Posterior vena cava (tissue), 2 donors: ENCODE results near the gene NPHP1. TPM values are rescaled to one million over a fixed set of nuclear protein-coding genes. Genes with fewer than 3 reads are reported as not detected.
"Not testable (repeated sequence)": the region's sequence is repeated elsewhere in the genome, so short reads cannot be mapped to it uniquely, and the experiment has no call there.

Source experiments
- DNase-seq: peaks from one replicate; pipeline ENCODE4 v3.0.0-alpha.2; 2020; ENCODE audit warnings: low spot score
- intact Hi-C, 2 donors: fragments of 100-400 bp; cut with DNase I; formaldehyde crosslinking; loops; one replicate each; pipeline versions ENCODE4 v1.14.1 to v1.14.2; 2022 to 2023
- long read RNA-seq, 2 donors: library from polyadenylated mRNA; unstranded; transcript quantifications; one replicate each; pipeline ENCODE4 v2.0.0, GENCODE V29; 2020 to 2021
- total RNA-seq, 2 donors: library from RNA; stranded (reverse); fragmentation: NEBNext Ultra II Directional; extraction: Animal tissue kit (Norgen Biotek cat#: 25700); gene quantifications; one replicate each; pipeline ENCODE4 v1.2.1, GENCODE V29; 2021
- donor health status: DM: yes; HTN: yes; CAD: no.
- donor health status: DM: yes; HTN: yes; CAD: no.

The NPHP1 gene
- 1 to 10 TPM; 7.9 to 8.4 TPM for total RNA-seq
- long read RNA-seq, donor 1, partial matches to known transcripts: 0 of 1 reads
- long read RNA-seq, donor 1, other reads (novel, unspliced or antisense): 0 of 1 reads
- long read RNA-seq, donor 2, partial matches to known transcripts: 3 of 15 reads
- long read RNA-seq, donor 2, other reads (novel, unspliced or antisense): 8 of 15 reads

DNA sequence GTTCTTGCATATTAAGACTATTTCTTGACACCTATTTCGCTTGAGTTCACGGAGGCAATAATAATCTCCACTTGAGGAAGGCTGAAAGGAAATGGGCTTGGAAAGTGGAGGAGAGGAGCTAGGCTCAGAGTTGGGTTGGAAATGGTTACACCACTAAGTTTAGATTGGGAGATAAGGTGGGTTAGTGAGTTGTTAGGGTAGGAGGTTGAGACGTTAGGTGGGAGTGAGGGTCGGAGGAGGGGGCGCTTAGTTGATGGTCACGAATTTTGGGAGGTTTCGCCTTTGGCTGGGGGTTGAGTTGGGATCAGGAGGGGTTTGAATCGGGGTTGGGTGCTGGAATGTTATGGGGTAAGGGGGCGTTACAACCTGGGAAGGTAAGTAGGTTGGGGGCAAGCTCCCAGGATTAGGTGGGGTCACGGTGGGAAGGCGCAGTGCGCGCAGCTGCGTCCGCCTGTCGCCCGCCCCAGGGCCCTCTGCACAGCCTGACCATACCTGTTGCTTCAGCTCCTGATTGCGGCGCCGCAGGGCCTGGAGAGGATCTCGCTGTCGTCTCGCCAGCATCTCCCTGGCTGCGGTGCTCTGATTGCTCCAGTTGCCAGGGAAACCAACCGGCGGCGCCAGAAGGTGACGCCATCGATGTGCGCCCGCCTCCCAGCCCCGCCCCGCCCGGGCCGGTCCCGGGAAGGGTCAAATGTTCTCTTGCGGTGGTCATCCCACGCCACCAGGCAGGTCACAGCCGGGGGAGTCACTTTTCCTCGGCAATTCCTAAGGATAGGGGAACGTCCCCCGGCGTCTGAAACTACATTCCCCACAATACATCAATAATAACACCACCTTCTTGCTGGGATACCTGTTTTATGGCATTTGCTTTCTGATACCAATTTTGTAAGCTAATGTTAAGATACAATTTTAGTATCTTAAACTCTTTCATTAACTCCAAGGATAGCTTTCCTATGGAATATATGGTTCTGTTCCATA, at the start of gene NPHP1:
NPHP1 (minus strand) TSS at position 606 of the 978 bp plus-strand sequence; CDS start at position 561, 45 bp downstream.
- intact Hi-C loops: no loop called here
- DNase-seq: peak; percentile 96

DNA sequence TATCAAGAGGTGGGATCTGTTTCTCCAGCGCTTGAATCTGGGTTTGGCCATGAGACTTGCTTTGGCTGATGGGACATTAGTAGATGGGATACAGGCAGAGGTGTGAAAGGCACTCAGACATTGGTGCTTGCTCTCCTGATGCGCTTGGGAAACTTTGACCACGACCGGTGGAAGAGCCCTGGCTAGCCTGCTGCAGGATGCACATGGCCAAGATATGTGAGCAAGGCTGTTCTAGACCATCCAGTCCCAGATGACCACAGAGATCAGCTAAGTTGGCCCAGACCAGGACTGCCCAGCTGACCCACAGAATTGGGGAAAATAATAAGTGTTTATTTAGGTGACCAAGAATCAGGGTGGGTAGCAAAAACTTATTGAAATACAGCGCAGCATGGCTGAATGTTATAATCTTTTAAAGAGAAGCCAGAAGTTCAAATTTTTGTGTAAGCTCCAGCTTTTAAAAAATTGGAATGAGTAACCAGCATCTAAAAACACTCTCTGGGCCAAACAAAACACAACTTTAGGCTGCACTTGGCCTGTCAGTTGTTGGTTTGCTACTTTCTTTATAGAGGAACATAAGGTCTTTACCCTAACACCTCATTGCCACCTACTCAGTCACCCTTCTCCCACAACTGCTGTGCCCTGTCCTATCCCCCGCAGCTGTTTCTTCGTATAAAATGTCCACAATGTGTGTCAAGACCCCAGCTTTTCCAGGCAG, 43.4 kb upstream of the NPHP1 start:
- peak; percentile 71 for DNase-seq
- intact Hi-C loops: not testable (repeated sequence)

DNA sequence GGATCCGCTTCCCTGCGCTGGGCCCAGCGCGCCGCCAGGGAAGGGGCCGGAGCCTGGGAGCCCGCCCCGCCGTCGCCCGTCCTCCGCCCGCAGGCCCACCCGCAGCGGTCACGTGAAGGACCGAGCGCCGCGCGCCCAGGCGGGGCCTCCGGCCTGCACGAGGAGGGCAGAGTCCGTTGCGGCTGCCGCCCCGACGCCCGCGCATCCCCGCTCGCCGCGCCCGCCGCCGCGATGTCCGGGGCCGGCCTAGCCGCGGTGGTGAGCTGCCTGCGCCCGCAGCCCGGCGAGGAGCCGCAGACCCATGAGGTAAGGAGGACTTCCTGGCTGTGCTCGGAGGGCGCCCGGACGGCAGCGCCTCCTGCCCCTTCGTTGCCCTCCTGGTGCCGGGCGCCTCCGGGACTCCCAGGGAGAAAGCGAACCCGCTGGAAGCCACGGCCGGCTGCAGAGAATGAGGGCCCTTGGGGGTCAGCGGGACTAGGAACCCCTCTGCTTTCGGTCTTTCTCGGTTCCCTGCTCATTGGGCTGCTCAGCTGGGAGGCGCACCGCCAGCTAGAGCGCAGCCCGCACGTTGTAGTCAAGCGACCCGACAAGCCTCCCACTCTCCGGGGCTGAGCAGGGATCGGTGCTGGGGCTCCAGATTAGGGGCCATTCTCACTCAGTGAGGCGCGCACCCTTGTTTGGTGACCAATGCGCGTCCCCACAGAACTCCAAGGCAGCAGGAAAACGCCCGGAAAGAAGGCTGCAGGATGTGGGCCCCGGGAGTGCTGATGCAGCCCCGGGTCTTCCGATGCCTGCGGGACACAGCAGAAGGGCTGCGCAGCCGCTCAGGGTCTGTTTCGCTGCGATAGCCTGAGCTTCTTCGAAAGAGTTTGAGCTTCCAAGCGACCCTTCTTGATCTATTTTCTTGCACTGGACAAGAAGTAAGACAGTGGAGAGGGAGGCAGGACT, 40.9 kb upstream of the NPHP1 start:
- intact Hi-C loops, DNase-seq: not testable (repeated sequence)

DNA sequence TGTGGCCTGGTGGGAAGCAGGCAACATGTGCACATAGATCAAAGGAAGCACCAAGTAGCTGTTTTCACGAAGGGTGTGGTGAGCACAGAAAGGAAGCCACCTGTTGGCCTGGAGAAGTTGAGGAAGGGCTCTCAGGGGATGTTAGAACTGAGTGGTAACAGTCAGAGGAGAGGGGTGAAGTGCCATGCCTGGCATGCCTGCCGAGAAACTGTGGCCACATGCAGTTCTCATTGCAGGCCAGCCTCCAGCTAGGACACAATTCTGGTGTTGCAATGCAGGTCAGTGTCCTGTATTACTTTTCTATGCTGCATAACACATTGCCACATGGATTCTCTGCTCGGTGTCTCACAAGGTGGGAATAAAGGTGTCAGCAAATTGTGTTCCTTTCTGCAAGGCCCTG, 38.5 kb upstream of the NPHP1 start:
- intact Hi-C loops, DNase-seq: not testable (repeated sequence)

DNA sequence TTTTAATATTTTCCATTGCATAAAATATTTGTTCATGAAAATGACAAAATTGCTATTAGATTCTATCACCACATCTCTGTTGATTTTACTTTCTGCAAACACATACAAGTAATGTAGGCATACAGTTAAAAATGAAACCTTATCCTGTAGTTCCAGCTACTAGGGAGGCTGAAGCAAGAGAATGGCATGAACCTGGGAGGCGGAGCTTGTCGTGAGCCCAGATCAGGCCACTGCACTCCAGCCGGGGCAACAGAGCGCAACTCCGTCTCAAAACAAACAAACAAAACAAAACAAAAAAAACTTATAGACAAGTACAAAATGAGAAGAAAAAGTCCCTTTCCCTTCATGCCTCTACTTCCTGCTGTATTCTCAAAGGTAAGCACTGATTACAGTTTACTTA, 29.7 kb upstream of the NPHP1 start:
- intact Hi-C loops: not testable (repeated sequence)

DNA sequence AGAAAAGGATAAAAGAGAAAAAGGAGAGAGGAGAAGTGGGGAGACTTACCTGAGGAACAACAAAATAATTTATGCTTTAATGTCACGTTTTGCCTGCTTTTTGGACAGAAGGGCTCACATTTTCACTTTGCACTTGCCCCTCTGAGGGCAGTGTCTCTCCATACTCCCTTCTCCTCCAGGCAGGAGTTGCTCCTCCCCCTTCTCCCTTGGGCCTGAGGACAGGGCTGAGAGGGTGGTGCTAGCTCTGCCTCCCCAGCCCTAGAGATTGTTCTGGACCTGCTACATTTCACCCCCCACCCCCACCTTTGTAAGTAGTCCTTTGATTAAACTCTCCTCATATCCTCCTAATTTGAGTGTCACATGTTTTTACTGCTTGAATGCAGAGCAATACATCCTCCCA, 25.1 kb upstream of the NPHP1 start:
- intact Hi-C loops, DNase-seq: not testable (repeated sequence)

More for the DNA sequence above, 29.7 kb upstream of the NPHP1 start:
- DNase-seq: not testable (repeated sequence)

DNA sequence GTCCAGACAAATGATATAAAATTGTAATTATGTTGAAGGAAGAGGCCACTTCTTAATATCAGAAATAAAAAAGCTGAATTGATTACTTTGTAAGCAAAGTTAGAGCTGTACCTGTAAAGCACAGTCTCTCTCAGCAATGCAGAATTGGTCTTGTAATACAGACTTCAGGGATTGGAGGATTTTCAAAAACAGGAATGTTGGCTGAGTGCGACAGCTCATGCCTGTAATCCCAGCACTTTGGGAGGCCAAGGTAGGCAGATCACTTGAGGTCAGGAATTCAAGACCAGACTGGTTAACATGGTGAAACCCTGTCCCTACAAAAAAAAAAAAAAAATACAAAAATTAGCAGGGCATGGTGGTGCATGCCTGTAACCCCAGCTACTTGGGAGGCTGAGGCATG, 17.8 kb upstream of the NPHP1 start:
- intact Hi-C loops, DNase-seq: not testable (repeated sequence)

DNA sequence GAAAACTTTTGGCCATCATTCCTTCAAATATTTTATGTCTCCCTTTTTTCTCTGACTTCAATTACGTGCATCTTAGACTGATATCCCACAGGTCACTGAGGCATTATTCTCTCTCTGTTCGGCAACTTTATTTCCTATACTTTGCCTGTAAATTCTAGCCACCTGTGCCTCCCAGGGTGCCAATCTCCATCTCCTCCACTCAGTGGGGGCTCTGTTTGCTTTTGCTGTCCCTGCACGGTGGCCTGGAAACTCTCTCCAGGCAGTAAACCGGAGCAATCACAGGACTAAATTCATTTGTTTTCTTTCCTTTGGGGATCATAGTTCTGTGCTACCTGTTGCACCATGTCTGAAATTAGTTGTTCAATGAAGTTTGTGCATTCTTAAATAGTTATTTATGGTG, 17.1 kb upstream of the NPHP1 start:
- intact Hi-C loops: no loop called here
- DNase-seq: no peak

DNA sequence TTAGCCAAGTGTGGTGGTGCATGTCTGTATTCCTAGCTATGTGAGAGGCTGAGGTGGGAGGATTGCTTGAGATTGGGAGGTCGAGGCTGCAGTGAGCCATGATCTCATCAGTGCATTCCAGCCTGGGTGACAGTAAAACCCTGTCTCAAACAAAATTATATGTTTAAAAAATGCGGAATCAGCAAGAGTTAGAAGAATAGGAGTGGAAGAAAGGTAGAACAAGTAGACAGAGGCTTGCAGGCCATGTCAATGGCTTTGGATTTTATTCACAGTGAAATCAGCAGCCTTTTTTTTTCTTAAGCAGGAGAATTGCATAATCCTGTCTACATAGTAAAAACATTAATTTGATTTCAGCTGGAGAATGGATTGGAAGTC, 15.4 kb upstream of the NPHP1 start:
- no peak for DNase-seq
- intact Hi-C loops: no loop called here

DNA sequence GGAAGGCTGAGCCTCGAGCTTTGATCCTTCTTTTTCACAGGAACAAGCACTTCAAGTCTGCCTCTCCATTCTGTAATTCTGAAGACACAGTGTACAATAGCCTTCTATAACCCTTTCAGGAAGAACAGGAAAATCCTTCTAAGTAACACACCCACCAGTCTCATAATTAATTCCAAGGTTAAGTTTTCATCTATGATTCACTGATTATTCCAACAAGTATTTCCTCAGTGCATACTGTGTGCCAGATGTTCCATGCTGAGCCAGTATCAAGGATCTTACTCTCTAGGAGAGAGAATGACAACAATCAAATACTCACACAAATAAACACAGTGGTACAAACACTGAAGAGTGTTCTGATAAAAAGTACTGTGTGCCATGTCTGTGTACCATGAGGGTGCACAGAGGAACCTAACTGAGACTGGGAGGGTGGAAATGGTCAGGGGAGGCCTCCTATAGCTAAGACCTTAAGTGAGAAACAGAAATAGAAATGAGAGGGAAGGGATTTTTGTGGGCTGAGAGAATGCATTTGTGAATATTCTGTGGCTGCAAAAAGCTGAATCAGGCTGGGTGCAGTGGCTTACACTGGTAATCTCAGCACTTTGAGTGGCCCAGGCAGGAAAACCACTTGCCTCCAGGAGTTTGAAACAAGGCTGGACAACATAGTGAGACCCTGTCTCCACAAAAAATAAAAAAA, 14.8 kb upstream of the NPHP1 start:
- DNase-seq: no peak

DNA sequence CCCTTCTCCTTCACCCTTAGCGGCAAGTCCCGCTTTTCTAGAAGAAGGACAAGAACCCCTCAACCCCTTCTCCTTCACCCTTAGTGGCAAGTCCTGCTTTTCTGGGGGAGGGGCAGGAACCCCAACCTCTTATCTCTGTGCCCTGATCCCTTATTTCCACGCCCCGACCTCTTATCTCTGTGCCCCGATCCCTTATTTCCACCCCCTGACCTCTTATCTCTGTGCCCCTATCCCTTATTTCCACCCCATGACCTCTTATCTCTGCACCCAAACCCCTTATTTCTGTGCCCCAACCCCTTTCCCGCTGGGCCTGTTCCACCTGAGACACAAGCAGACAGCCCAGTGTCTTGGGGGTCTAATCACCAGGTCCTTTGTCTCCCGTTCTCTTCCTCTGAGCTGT, 14.1 kb upstream of the NPHP1 start:
- intact Hi-C loops, DNase-seq: not testable (repeated sequence)

More for the DNA sequence above, 14.8 kb upstream of the NPHP1 start:
- intact Hi-C loops: no loop called here

DNA sequence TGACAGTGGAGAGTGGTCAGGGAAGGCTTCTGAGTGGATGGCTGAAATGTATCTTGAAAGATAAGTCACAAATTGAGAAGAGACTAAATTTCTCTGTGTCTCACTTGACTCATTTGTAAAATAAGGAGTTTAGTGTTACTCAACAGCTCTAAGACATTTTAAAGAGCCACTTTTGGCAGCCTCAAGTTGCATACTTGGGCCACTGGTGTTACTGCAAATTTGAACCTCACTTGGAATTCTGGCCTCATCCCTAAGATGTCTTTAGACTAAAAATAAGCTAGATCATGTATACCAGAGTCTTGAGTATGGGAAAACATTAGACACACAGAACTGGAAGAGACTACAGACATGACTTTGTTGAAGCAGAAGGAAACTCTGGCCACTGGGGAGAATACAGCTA, 12.0 kb upstream of the NPHP1 start:
- intact Hi-C loops: no loop called here

DNA sequence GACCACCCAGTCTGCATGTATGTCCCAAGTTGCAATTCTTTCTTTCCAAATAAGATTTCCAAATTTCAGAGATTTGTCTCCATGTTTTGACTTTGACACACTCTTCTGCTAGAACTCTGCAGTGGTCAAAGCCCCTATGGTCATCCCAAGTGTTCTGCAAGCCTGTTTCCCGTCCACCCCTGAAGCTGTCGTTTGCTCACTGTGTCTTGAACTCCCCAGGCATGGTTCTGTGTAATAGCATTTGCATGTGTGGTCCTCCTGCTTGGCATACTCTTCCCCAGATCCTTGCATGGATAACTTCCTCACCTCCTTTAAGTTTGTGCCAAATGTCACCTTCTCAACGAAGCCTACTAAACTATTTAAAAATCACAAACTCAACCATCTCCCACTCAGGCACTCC, 11.4 kb upstream of the NPHP1 start:
- intact Hi-C loops: no loop called here
- no peak for DNase-seq

More for the DNA sequence above, 12.0 kb upstream of the NPHP1 start:
- DNase-seq: no peak

DNA sequence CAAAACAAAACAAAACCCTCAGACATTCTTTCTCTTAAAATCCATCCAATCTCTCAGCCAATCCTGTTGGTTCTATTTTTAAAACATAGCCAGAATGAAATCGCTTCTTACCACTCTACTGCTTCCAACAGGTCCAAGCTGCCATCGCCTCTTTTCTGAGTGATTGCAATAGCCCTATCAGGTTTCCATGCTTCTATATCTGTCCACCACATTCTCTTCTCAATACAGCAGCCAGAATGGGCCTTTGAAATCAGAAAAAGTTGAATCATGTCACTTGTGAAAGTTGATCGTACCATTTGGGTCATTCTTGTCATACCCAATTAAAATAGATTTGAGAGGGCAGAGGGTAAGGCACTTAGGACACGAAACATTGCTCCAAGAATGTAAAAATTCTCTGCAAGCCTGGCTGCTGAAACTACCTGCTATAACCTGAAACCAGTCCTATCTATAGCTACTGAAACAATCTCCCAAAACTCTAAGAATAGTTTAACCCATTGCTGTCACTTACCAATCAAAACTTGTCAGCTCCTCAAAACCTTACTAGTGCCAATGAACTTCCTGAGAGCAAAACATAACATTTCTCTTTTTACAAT, 10.8 kb upstream of the NPHP1 start:
- intact Hi-C loops: no loop called here
- DNase-seq: no peak

DNA sequence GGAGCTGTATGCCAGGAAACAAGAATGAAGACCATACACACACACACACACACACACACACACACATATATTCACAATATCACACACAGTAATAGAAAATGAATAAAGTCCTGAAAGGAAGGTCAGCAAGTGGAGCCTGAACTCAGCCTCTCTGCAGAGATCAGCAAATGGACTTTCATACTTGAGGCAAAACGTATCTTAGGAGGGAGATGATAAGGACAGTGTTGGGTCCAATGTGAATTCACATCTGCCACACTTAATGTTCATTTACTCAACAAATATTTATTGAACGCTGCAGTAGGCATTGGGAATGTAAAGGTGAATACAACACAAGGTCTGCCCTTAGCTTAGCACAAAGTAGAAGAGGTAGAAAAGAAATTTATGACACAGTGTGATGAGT, 10.3 kb upstream of the NPHP1 start:
- intact Hi-C loops: no loop called here
- DNase-seq: no peak

DNA sequence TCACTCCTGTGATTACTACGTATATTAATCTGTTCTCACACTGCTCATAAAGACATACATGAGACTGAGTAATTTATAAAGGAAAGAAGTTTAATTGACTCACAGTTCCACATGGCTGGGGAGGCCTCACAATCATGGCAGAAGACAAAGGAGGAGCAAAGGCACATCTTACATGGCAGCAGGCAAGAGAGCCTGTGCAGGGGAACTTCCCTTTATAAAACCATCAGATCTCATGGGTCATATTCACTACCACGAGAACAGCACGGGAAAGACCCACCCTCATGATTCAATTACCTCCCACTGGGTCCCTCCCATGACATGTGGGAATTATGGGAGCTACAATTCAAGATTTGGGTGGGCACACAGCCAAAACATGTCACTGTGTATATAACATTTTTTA, 8.7 kb upstream of the NPHP1 start:
- intact Hi-C loops, DNase-seq: not testable (repeated sequence)

DNA sequence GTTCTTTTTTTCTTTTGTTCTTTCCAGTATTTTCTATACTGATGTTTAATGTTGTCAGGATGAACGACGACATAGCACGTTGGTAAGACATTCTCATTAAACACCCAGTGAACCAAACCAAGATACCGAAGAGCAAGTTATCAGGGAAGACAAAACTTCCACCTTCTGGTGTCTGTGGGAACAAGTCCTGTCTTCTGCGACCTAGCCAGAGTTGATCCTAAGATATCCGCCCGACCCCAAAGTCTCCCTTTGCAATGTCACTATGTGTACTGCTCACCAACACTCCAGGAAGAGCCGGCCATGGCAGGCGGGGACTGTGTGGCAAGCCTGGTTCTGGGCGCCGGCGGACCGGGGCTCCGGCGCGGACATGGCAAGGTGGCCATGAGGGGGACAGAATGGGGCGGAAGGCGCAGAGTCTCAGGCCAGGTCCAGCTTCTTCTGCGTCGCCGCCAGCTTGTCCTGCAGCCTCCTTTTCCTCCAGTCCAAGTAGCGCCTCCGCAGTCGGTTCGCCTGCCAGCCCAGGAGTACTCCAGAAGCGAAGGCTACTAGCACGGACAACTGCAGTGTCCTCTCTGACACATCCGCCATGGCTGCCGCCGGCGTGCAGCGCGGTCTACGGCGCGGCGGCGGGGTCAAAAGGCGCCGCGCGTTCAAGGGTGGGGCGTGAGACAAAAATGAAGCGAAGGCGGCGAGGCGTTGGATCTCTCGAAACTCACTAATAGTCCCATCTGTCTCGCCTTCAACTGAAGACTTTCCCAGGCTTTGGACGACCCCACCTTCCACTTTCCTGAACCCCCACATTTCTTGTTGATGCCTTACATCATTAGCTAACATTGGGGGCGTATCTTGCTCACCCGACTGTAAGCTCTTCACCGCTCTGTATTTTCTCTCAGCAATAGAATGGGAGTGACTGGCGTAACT, 7.4 kb upstream of the NPHP1 start, which contains the start of gene MTLN:
MTLN (minus strand) TSS at position 610 of the 921 bp plus-strand sequence; CDS start at position 588, 22 bp downstream.
- peak; percentile 88 for DNase-seq
- intact Hi-C loops: no loop called here
